IMR-90 (cell line): Measurements from ENCODE around the gene RPS19BP1. TPM values are rescaled to one million over a fixed set of nuclear protein-coding genes. Genes with fewer than 3 reads are reported as not detected.

Source experiments
- ATAC-seq: fragments of 200-7000 bp; cut with Tn5 transposase; 2 replicates; pipeline ENCODE4 v1.9.1; 2020; ENCODE audit warnings: low read depth, mild to moderate bottlenecking, moderate library complexity
- BruUV-seq: library from RNA; stranded (reverse); fragments of 400-500 nt; replicated peaks from 2 replicates; lab custom pipeline; 2021; lab: Mats Ljungman, UMichigan
- CTCF ChIA-PET: fragments of 300-600 bp; formaldehyde crosslinking; extraction: SDS; loops from one replicate; lab custom pipeline; 2021; ENCODE audit warnings: antibody characterized with exemption; lab: Yijun Ruan, JAX
- POLR2A ChIA-PET: fragments of 300-600 bp; sonication (Branson Sonifier 250); formaldehyde crosslinking; loops from one replicate; lab custom pipeline; 2022; ENCODE audit warnings: antibody characterized with exemption; ENCODE audit not compliant: unreplicated experiment; lab: Charles Lee
- DNase-seq: peaks from one replicate; pipeline ENCODE4 v3.0.0; 2013
- H2AFZ ChIP-seq: replicated peaks from 2 replicates; pipeline ENCODE3; 2013; ENCODE audit warnings: low read length, mild to moderate bottlenecking; ENCODE audit not compliant: poor library complexity
- H2AK5ac ChIP-seq: 2 replicates; pipeline ENCODE4 v1.6.1; 2013; ENCODE audit warnings: low read depth, low read length, inconsistent platforms
- H2AK9ac ChIP-seq: replicated peaks from 2 replicates; pipeline ENCODE3; 2013; ENCODE audit warnings: mild to moderate bottlenecking, low read depth, low read length, moderate library complexity; ENCODE audit not compliant: poor library complexity
- H2BK120ac ChIP-seq: 2 replicates; pipeline ENCODE4 v1.6.1; 2013; ENCODE audit warnings: low read depth, low read length, inconsistent platforms
- H2BK15ac ChIP-seq: 3 replicates; pipeline ENCODE4 v1.6.1; 2013; ENCODE audit warnings: low read depth, low read length, inconsistent platforms
- H2BK20ac ChIP-seq: 2 replicates; pipeline ENCODE4 v1.6.1; 2013; ENCODE audit warnings: low read depth, mild to moderate bottlenecking, inconsistent platforms, low read length, moderate library complexity
- H2BK5ac ChIP-seq: 2 replicates; pipeline ENCODE4 v1.6.1; 2013; ENCODE audit warnings: mild to moderate bottlenecking, low read depth, low read length, inconsistent platforms; ENCODE audit not compliant: poor library complexity, severe bottlenecking
- H3K14ac ChIP-seq: replicated peaks from 2 replicates; pipeline ENCODE4 v1.6.1; 2013; ENCODE audit warnings: low read depth, low read length, inconsistent platforms
- H3K18ac ChIP-seq: 2 replicates; pipeline ENCODE4 v1.6.1; 2013; ENCODE audit warnings: low read depth, low read length, control low read depth
- H3K23ac ChIP-seq: 2 replicates; pipeline ENCODE4 v1.6.1; 2013; ENCODE audit warnings: low read depth, low read length, inconsistent platforms
- H3K27ac ChIP-seq: 2 replicates; pipeline ENCODE4 v1.5.1; 2013; ENCODE audit warnings: mild to moderate bottlenecking, control low read depth, low read length; ENCODE audit not compliant: insufficient read depth
- H3K27me3 ChIP-seq: 2 replicates; pipeline ENCODE4 v1.6.1; 2013; ENCODE audit warnings: low read length; ENCODE audit not compliant: control insufficient read depth, insufficient read depth
- H3K36me3 ChIP-seq: 2 replicates; pipeline ENCODE4 v1.6.1; 2013; ENCODE audit warnings: low read length, mixed read lengths; ENCODE audit not compliant: control insufficient read depth, insufficient read depth
- H3K4ac ChIP-seq: 2 replicates; pipeline ENCODE4 v1.6.1; 2013; ENCODE audit warnings: low read depth, low read length, inconsistent platforms
- H3K4me1 ChIP-seq: 2 replicates; pipeline ENCODE4 v1.6.1; 2013; ENCODE audit warnings: low read length, mixed read lengths; ENCODE audit not compliant: control insufficient read depth, insufficient read depth
- H3K4me2 ChIP-seq: 2 replicates; pipeline ENCODE4 v1.6.1; 2013; ENCODE audit warnings: low read depth, mild to moderate bottlenecking, control low read depth, low read length, moderate library complexity
- H3K4me3 ChIP-seq: 2 replicates; pipeline ENCODE4 v1.5.1; 2013; ENCODE audit warnings: low read depth, mild to moderate bottlenecking, control low read depth, low read length, moderate library complexity; ENCODE audit not compliant: insufficient read depth
- H3K56ac ChIP-seq: 2 replicates; pipeline ENCODE4 v1.6.1; 2013; ENCODE audit warnings: low read length, inconsistent platforms; ENCODE audit not compliant: insufficient read depth; ENCODE audit errors: extremely low read depth
- H3K79me1 ChIP-seq, 2 experiments: 2 replicates each; pipeline ENCODE4 v1.6.1; 2013; ENCODE audit warnings: low read length in 2 of 2, inconsistent platforms in 1 of 2, low read depth in 1 of 2
- H3K9ac ChIP-seq: 2 replicates; pipeline ENCODE4 v1.6.1; 2013; ENCODE audit warnings: low read depth, low read length, control low read depth
- H3K9me1 ChIP-seq: 2 replicates; pipeline ENCODE4 v1.6.1; 2013; ENCODE audit warnings: low read length, inconsistent platforms; ENCODE audit not compliant: insufficient read depth
- H3K9me3 ChIP-seq: 2 replicates; pipeline ENCODE4 v1.6.1; 2013; ENCODE audit warnings: low read length; ENCODE audit not compliant: control insufficient read depth, insufficient read depth
- H4K20me1 ChIP-seq: 2 replicates; pipeline ENCODE4 v1.6.1; 2013; ENCODE audit warnings: low read length, inconsistent platforms; ENCODE audit not compliant: insufficient read depth
- H4K5ac ChIP-seq: 2 replicates; pipeline ENCODE4 v1.6.1; 2013; ENCODE audit warnings: mild to moderate bottlenecking, low read depth, low read length, control low read depth
- H4K8ac ChIP-seq, 2 experiments: 2 replicates each; pipeline ENCODE4 v1.6.1; 2013; ENCODE audit warnings: low read depth in 2 of 2, low read length in 2 of 2, control low read depth in 1 of 2, inconsistent platforms in 1 of 2
- H4K91ac ChIP-seq: 2 replicates; pipeline ENCODE4 v1.6.1; 2013; ENCODE audit warnings: low read depth, low read length, inconsistent platforms; ENCODE audit not compliant: insufficient read depth
- BHLHE40 ChIP-seq: fragments of 150-350 bp; IDR thresholded peaks from 2 replicates; pipeline ENCODE4 v1.6.1; 2016; ENCODE audit warnings: mild to moderate bottlenecking, low read depth, low read length
- CEBPB ChIP-seq: IDR thresholded peaks from 2 replicates; pipeline ENCODE4 v1.6.1; 2012; ENCODE audit warnings: low read depth, low read length, improper control_type of control experiment
- CHD1 ChIP-seq: IDR thresholded peaks from 2 replicates; pipeline ENCODE4 v1.6.1; 2012; ENCODE audit warnings: low read depth, low read length, improper control_type of control experiment
- CTCF ChIP-seq: conservative IDR thresholded peaks from 2 replicates; pipeline ENCODE4 v1.5.1; 2012; ENCODE audit warnings: mild to moderate bottlenecking, low read depth, low read length, improper control_type of control experiment
- ELK1 ChIP-seq: fragments of 150-350 bp; IDR thresholded peaks from 2 replicates; pipeline ENCODE4 v1.6.1; 2016; ENCODE audit warnings: low read depth, mild to moderate bottlenecking, low read length, moderate library complexity, borderline replicate concordance
- MAFK ChIP-seq: IDR thresholded peaks from 2 replicates; pipeline ENCODE4 v1.6.1; 2012; ENCODE audit warnings: low read depth, low read length, improper control_type of control experiment
- MAZ ChIP-seq: IDR thresholded peaks from 2 replicates; pipeline ENCODE4 v1.6.1; 2012; ENCODE audit warnings: low read depth, mild to moderate bottlenecking, low read length, improper control_type of control experiment, moderate library complexity, borderline replicate concordance
- MXI1 ChIP-seq: IDR thresholded peaks from 2 replicates; pipeline ENCODE4 v1.6.1; 2012; ENCODE audit warnings: low read depth, mild to moderate bottlenecking, low read length, moderate library complexity, borderline replicate concordance
- NFE2L2 ChIP-seq: fragments of 150-350 bp; IDR thresholded peaks from 2 replicates; pipeline ENCODE4 v1.6.1; 2016; ENCODE audit warnings: low read depth, mild to moderate bottlenecking, low read length
- POLR2A ChIP-seq: IDR thresholded peaks from 2 replicates; pipeline ENCODE4 v1.6.1; 2012; ENCODE audit warnings: mild to moderate bottlenecking, low read depth, low read length
- RAD21 ChIP-seq: IDR thresholded peaks from 2 replicates; pipeline ENCODE4 v1.6.1; 2012; ENCODE audit warnings: low read length, improper control_type of control experiment
- RCOR1 ChIP-seq: IDR thresholded peaks from 2 replicates; pipeline ENCODE4 v1.6.1; 2012; ENCODE audit warnings: mild to moderate bottlenecking, low read length, improper control_type of control experiment; ENCODE audit not compliant: insufficient replicate concordance
- RFX5 ChIP-seq: IDR thresholded peaks from 2 replicates; pipeline ENCODE4 v1.8.0; 2012; ENCODE audit warnings: low read depth, mild to moderate bottlenecking, low read length, moderate library complexity
- USF2 ChIP-seq: fragments of 150-350 bp; IDR thresholded peaks from 2 replicates; pipeline ENCODE4 v1.6.1; 2017; ENCODE audit warnings: mild to moderate bottlenecking, antibody characterized with exemption, low read length, low read depth
- WGBS, 2 experiments: methylation state at CpG; one replicate each; pipeline versions ENCODE4 v1.1.5 to v1.1.7; 2013; ENCODE audit warnings: missing lambda C conversion rate in 2 of 2; ENCODE audit not compliant: insufficient read length in 1 of 2; ENCODE audit errors: extremely low coverage in 2 of 2; 5-methylcytosine and 5-hydroxymethylcytosine counted together
- dilution Hi-C: fragments of 300-500 bp; cut with HindIII; formaldehyde crosslinking; loops from one replicate; pipeline ENCODE4 v1.14.3; 2018; ENCODE audit warnings: low sequenced_read_pairs; ENCODE audit not compliant: unreplicated experiment
- in situ Hi-C: fragments of 300-500 bp; cut with MboI; formaldehyde crosslinking; loops from 3 replicates; pipeline ENCODE4 v1.14.3; 2019; ENCODE audit warnings: low sequenced_read_pairs, inconsistent platforms, mixed read lengths
- intact Hi-C: fragments of 100-400 bp; cut with micrococcal nuclease; formaldehyde crosslinking; loops from 2 replicates; pipeline ENCODE4 v1.10.0; 2022
- polyA plus RNA-seq, 3 experiments: library from polyadenylated mRNA; depleted of rRNA; stranded (reverse); fragments of >200 nt; gene quantifications; 2 replicates each; pipeline ENCODE4 v1.2.3, GENCODE V29; 2012; ENCODE audit warnings: low replicate concordance in 1 of 3
- total RNA-seq: library from RNA; depleted of rRNA; stranded (reverse); fragments of >200 nt; gene quantifications from 2 replicates; pipeline ENCODE4 v1.2.3, GENCODE V29; 2012

Gene RPS19BP1
- total and polyA plus RNA-seq, 2 of the 4 experiments (the other 2 are of a cell fraction): 33.0 to 95.4 TPM

GRCh38 chr22:39493759-39494158 is 38.8 kb downstream of the RPS19BP1 start:
- peak overlapping the region; percentile 85; the same call in 1 of the 2 replicates for H3K4ac ChIP-seq
- dilution Hi-C loops (no loop called here), in situ Hi-C loops (no loop called here), intact Hi-C loops (loop anchor here (1.0 to 10.0 kb wide), 4 partner anchors 19 to 319 kb away; partner anchors contain the start of gene ATF4)
- H3K9me1 ChIP-seq: peaks cover 22% of the 10 kb centered on the region
- no peak overlapping the region for H3K9ac ChIP-seq
- H4K91ac ChIP-seq: peak overlapping the region; percentile 65
- peak; percentile 92 for DNase-seq
- no peaks in the 10 kb centered on the region for H3K36me3 ChIP-seq
- H3K27me3 ChIP-seq: no peaks in the 10 kb centered on the region
- peak overlapping the region; percentile 2; the same call in 1 of the 2 replicates for H3K18ac ChIP-seq
- peak overlapping the region; percentile 53 for H2BK20ac ChIP-seq
- peak overlapping the region; percentile 75; the same call in 2 of the 3 replicates for H2BK15ac ChIP-seq
- H4K8ac ChIP-seq: peak overlapping the region in 1 of 2 experiments; percentile 54; a peak in 2 of 4 replicates
- peak overlapping the region; percentile 79 for H2BK5ac ChIP-seq
- H3K4me1 ChIP-seq: peaks cover 8% of the 10 kb centered on the region
- peak overlapping the region; percentile 34 for H2AFZ ChIP-seq
- peak overlapping the region; percentile 91; the same call in 1 of the 2 replicates for H2AK5ac ChIP-seq
- H2BK120ac ChIP-seq: peak overlapping the region; percentile 85
- ChIA-PET CTCF (interaction anchor here (0.6 to 1.6 kb wide), 8 partner anchors 11 to 158 kb away, joined by 3 to 14 read pairs (median 3); no protein-coding TSS in a partner anchor), POLR2A (interaction anchor here (0.6 to 1.1 kb wide), 4 partner anchors 22 to 551 kb away, joined by 3 to 4 read pairs (median 3); no protein-coding TSS in a partner anchor)
- no TSS peak for BruUV-seq
- ATAC-seq: peak; percentile 77
- H3K79me1 ChIP-seq: peaks cover 0 to 8% of the 10 kb centered on the region in 2 experiments; a peak in 1 of 4 replicates
- H3K4me2 ChIP-seq: peak overlapping the region; percentile 45; the same call in 1 of the 2 replicates
- H2AK9ac ChIP-seq: no peak overlapping the region
- peak overlapping the region; percentile 62 for H3K14ac ChIP-seq
- no peaks in the 10 kb centered on the region for H3K9me3 ChIP-seq
- WGBS, 2 experiments: 0% methylated on average over 1 of the region's 4 CpGs; no CpG with 5 or more reads in 1 of the 2 experiments
- H3K56ac ChIP-seq: peak overlapping the region; percentile 40; the same call in 1 of the 2 replicates
- H3K23ac ChIP-seq: peak overlapping the region; percentile 72
- H3K4me3 ChIP-seq: no peak overlapping the region
- peaks cover 12% of the 10 kb centered on the region; the same call in 1 of the 2 replicates for H4K20me1 ChIP-seq
- H3K27ac ChIP-seq: peak overlapping the region; percentile 23; the same call in 1 of the 2 replicates
- H4K5ac ChIP-seq: no peak overlapping the region
- TF ChIP-seq USF2 (peak; percentile 56), RAD21 (0 out of 2 replicates have a peak, but pooled peaks have one; percentile 14), CTCF (no peak), ELK1 (no peak), MAFK (peak; percentile 21; the same call in 1 of the 2 replicates), RCOR1 (peak; percentile 37), CEBPB (no peak), NFE2L2 (peak; percentile 66), BHLHE40 (0 out of 2 replicates have a peak, but pooled peaks have one; percentile 41), MAZ (no peak), CHD1 (no peak), MXI1 (peak; percentile 91), POLR2A (no peak), RFX5 (no peak)
